ENCODE measurements around the gene HUNK. TPM values are rescaled to one million over a fixed set of nuclear protein-coding genes. Genes with fewer than 3 reads are reported as not detected.

The HUNK gene
- total RNA-seq, 1 experiment from 2014 or later: 7.0 TPM

GRCh38 chr21:31999810-32000468 is 127.1 kb downstream of the HUNK start:
- ChIA-PET POLR2A (no interaction called here), CTCF (interaction anchor here (1.1 to 1.6 kb wide), 3 partner anchors 8 to 134 kb away, joined by 3 to 7 read pairs (median 4); no protein-coding TSS in a partner anchor)
- H3K27ac Mint-ChIP-seq: no peak overlapping the region
- H3K4me3 Mint-ChIP-seq: no peak overlapping the region
- DNase-seq (ENCODE audit: low spot score): no peak
- no peaks in the 10 kb centered on the region for H3K27me3 Mint-ChIP-seq (ENCODE audit: low read depth)
- no peaks in the 10 kb centered on the region for H3K4me1 Mint-ChIP-seq
- ATAC-seq: no peak
- TF ChIP-seq E2F1 (CRISPR knock-in tag; IDR thresholded peaks at IDR 0.05): no peak
- H3K9me3 Mint-ChIP-seq: no peaks in the 10 kb centered on the region
- H3K36me3 Mint-ChIP-seq: 0 out of 2 replicates have a peak, but pooled peaks cover 3% of the 10 kb centered on the region

GRCh38 chr21:32001390-32001789 is 128.6 kb downstream of the HUNK start:
- no peak for TF ChIP-seq PRDM15 (CRISPR knock-in tag; IDR thresholded peaks at IDR 0.05)
- no peak for TF ChIP-seq CDX4 (CRISPR knock-in tag; IDR thresholded peaks at IDR 0.05; ENCODE audit: borderline replicate concordance)
- TF ChIP-seq ELF4 (CRISPR knock-in tag; IDR thresholded peaks at IDR 0.05; ENCODE audit: low read depth): no peak
- TF ChIP-seq ZNF219 (CRISPR knock-in tag; IDR thresholded peaks at IDR 0.05; ENCODE audit: borderline replicate concordance): no peak
- TF ChIP-seq E2F4 (CRISPR knock-in tag; IDR thresholded peaks at IDR 0.05; ENCODE audit: borderline replicate concordance, low read depth): no peak
- no peak for TF ChIP-seq E2F1 (CRISPR knock-in tag; IDR thresholded peaks at IDR 0.05)
- TF ChIP-seq GRHL2 (CRISPR knock-in tag; IDR thresholded peaks at IDR 0.05; ENCODE audit: insufficient replicate concordance, severe bottlenecking): no peak
- no peak for TF ChIP-seq ZNF281 (CRISPR knock-in tag; IDR thresholded peaks at IDR 0.05)
- no peak for TF ChIP-seq ATF2 (CRISPR knock-in tag; IDR thresholded peaks at IDR 0.05; ENCODE audit: borderline replicate concordance, low read depth)
- TF ChIP-seq FOXJ3 (CRISPR knock-in tag; IDR thresholded peaks at IDR 0.05; ENCODE audit: borderline replicate concordance): no peak
- no peak for TF ChIP-seq ZNF671 (CRISPR knock-in tag; IDR thresholded peaks at IDR 0.05)
- TF ChIP-seq FOXP4 (CRISPR knock-in tag; IDR thresholded peaks at IDR 0.05): no peak
- TF ChIP-seq USF1 (CRISPR knock-in tag; IDR thresholded peaks at IDR 0.05): no peak
- TF ChIP-seq NFATC4 (CRISPR knock-in tag; IDR thresholded peaks at IDR 0.05): no peak
- TF ChIP-seq NR2C2 (CRISPR knock-in tag; IDR thresholded peaks at IDR 0.05): no peak
- TF ChIP-seq JUN (CRISPR knock-in tag; IDR thresholded peaks at IDR 0.05): no peak
- no peak for TF ChIP-seq ZNF138 (CRISPR knock-in tag; conservative IDR thresholded peaks at IDR 0.05)
- TF ChIP-seq SP1 (CRISPR knock-in tag; conservative IDR thresholded peaks at IDR 0.05): no peak
- no peaks in the 10 kb centered on the region for H3K4me1 Mint-ChIP-seq
- CTCF ChIA-PET: interaction anchor here (1.1 to 1.6 kb wide), 3 partner anchors 9 to 136 kb away, joined by 4 to 7 read pairs (median 4); no protein-coding TSS in a partner anchor
- H3K27ac Mint-ChIP-seq: no peak overlapping the region
- POLR2A ChIA-PET: no interaction called here
- no peaks in the 10 kb centered on the region for H3K9me3 Mint-ChIP-seq
- no peaks in the 10 kb centered on the region for H3K27me3 Mint-ChIP-seq (ENCODE audit: low read depth)
- DNase-seq (ENCODE audit: low spot score): no peak
- no peak for ATAC-seq
- H3K36me3 Mint-ChIP-seq: 0 out of 2 replicates have a peak, but pooled peaks cover 3% of the 10 kb centered on the region
- no peak overlapping the region for H3K4me3 Mint-ChIP-seq
